GM12873 (cell line): ENCODE data around the gene PRR14L.
A peak's percentile ranks its signal among the peaks of the same experiment; 100 is the strongest.

Experiments
- CTCF ChIP-seq: IDR thresholded peaks from 2 replicates; pipeline ENCODE4 v1.5.1; 2012; ENCODE audit warnings: low read depth, mild to moderate bottlenecking, moderate library complexity, low read length, control low read depth; ENCODE audit not compliant: insufficient read depth; ENCODE audit errors: missing control alignments

The PRR14L gene

GRCh38 chr22:31749636-31750364 is at the start of gene PRR14L:
PRR14L (minus strand) TSS chr22:31750132; CDS start chr22:31738860, 11,272 bp downstream.
- TF ChIP-seq CTCF: no peak

- TF ChIP-seq CTCF: peak; percentile 14
These were observed 40.3 kb upstream of the PRR14L start for GRCh38 chr22:31790240-31790639.

GRCh38 chr22:31789803-31790202 is 39.9 kb upstream of the PRR14L start:
- no peak for TF ChIP-seq CTCF

DNA sequence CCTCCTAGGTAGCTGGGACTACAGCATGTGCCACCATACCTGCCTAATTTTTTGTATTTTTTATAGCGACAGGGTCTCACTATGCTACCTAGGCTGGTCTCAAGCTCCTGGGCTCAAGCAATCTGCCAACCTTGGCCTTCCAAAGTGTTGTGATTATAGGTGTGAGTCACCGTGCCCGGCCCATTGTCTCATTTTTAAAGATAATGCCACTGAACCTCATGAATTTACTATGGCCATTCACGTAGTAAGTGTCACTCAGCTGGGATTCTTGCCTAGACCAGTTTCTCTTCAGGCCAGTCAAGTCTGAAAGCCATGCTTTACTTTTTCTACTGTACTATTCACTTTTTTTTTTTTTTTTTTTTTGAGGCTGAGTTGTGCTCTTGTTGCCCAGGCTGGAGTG is 26.3 kb upstream of the PRR14L start:
- TF ChIP-seq CTCF: no peak

DNA sequence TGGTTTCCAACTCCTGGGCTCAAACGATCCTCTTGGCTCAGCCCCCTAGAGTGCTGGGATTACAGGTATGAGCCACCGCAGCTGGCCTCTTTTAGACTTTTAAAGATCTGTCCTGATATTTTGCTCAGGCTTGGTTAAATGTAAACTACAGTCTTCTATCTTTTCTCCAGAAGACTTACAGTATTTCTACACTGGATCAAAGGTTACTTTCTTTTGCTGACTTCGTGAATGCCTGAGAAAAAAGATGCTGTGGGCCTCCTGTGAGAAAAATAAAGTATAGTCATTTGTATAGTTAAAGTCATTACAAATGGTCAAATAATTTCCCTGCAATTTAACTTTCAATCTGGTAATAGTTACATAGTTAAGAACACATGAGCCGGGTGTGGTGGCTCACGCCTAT is 23.5 kb upstream of the PRR14L start:
- TF ChIP-seq CTCF: no peak

GRCh38 chr22:31768422-31769059 is 18.6 kb upstream of the PRR14L start:
- TF ChIP-seq CTCF: no peak

DNA sequence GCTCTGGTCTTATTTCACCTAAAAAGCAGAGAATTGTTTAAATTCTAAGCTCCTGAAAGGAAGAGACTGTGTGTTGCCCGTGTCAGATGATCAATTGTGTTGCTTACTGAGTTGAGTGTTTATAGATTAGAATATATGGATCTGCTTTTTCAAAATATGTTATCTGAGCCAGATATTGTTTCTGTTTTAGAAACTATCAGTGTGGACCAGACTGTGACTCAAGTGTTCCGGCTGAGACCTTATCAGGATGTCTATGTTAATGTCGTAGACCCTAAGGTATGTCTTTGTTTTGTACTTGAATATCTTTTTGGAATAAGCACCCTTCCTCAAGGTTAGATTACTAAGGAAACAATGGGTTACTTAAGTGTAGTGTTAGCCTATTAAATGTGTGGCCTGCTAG is 14.9 kb upstream of the PRR14L start:
- TF ChIP-seq CTCF: no peak
